ENCODE measurements around the gene MYRFL. TPM values are rescaled to one million over a fixed set of nuclear protein-coding genes. Genes with fewer than 3 reads are reported as not detected.

Gene MYRFL
- polyA plus RNA-seq, 1 donor from 2014 or later, result not detected

GRCh38 chr12:70002912-70003255 is 177.9 kb downstream of the MYRFL start:
- no peaks in the 10 kb centered on the region for H4K20me1 ChIP-seq (ENCODE audit: insufficient read depth)
- H3F3A ChIP-seq (ENCODE audit: insufficient read depth, low read length, poor library complexity, severe bottlenecking), result no peaks in the 10 kb centered on the region
- H2AFZ ChIP-seq (ENCODE audit: low read depth, low read length), result no peak overlapping the region
- no peaks in the 10 kb centered on the region for H3K9me2 ChIP-seq (ENCODE audit: insufficient read depth, low read length)
- no peak overlapping the region for H3K4me2 ChIP-seq (ENCODE audit: low read length)
- no peaks in the 10 kb centered on the region for H3K79me2 ChIP-seq (replicated peaks; ENCODE audit: insufficient read depth, low read length)
- no peaks in the 10 kb centered on the region for H3K36me3 ChIP-seq (ENCODE audit: insufficient read depth, low read length)
- no peak overlapping the region for H3K27ac ChIP-seq (ENCODE audit: low read length)
- H3K4me3 ChIP-seq (ENCODE audit: low read length), result no peak overlapping the region
- H3K9me3 ChIP-seq (ENCODE audit: low read length), result no peaks in the 10 kb centered on the region
- no peak overlapping the region for H3K9ac ChIP-seq (ENCODE audit: low read length)
- no peak for TF ChIP-seq EP300 (conservative IDR thresholded peaks at IDR 0.05; ENCODE audit: poor library complexity, severe bottlenecking)
- no peak for TF ChIP-seq EZH2 (IDR thresholded peaks at IDR 0.05; ENCODE audit: borderline replicate concordance, insufficient read depth, low read length, poor library complexity, severe bottlenecking)
- TF ChIP-seq CTCF (IDR thresholded peaks at IDR 0.05; ENCODE audit: poor library complexity, severe bottlenecking), result no peak
- no peak for TF ChIP-seq MXI1 (conservative IDR thresholded peaks at IDR 0.05; ENCODE audit: poor library complexity, severe bottlenecking)
- no peak for TF ChIP-seq SMC3 (conservative IDR thresholded peaks at IDR 0.05; ENCODE audit: poor library complexity)
- no peak for TF ChIP-seq POLR2AphosphoS5 (IDR thresholded peaks at IDR 0.05)
- TF ChIP-seq TAF1 (IDR thresholded peaks at IDR 0.05; ENCODE audit: low read depth), result no peak
- TF ChIP-seq REST (IDR thresholded peaks at IDR 0.05; ENCODE audit: borderline replicate concordance), result no peak
- no peak for TF ChIP-seq RAD21 (conservative IDR thresholded peaks at IDR 0.05)
- no peaks in the 10 kb centered on the region for H3K27me3 ChIP-seq (ENCODE audit: insufficient read depth, low read depth, low read length)

GRCh38 chr12:70005864-70006618 is 181.0 kb downstream of the MYRFL start:
- Histone ChIP-seq H3K36me3 (ENCODE audit: insufficient read depth, low read length) (no peaks in the 10 kb centered on the region), H2AFZ (ENCODE audit: low read depth, low read length) (no peak overlapping the region), H3F3A (ENCODE audit: insufficient read depth, low read length, poor library complexity, severe bottlenecking) (no peaks in the 10 kb centered on the region), H4K20me1 (ENCODE audit: insufficient read depth) (no peaks in the 10 kb centered on the region), H3K4me3 (ENCODE audit: low read length) (no peak overlapping the region), H3K9ac (ENCODE audit: low read length) (no peak overlapping the region), H3K4me2 (ENCODE audit: low read length) (no peak overlapping the region), H3K9me3 (ENCODE audit: low read length) (no peaks in the 10 kb centered on the region), H3K79me2 (replicated peaks; ENCODE audit: insufficient read depth, low read length) (no peaks in the 10 kb centered on the region), H3K27ac (ENCODE audit: low read length) (no peak overlapping the region), H3K9me2 (ENCODE audit: insufficient read depth, low read length) (no peaks in the 10 kb centered on the region), H3K27me3 (ENCODE audit: insufficient read depth, low read depth, low read length) (no peaks in the 10 kb centered on the region)
- TF ChIP-seq MXI1 (conservative IDR thresholded peaks at IDR 0.05; ENCODE audit: poor library complexity, severe bottlenecking) (no peak), TAF1 (IDR thresholded peaks at IDR 0.05; ENCODE audit: low read depth) (no peak), SMC3 (conservative IDR thresholded peaks at IDR 0.05; ENCODE audit: poor library complexity) (no peak), RAD21 (conservative IDR thresholded peaks at IDR 0.05) (no peak), EP300 (conservative IDR thresholded peaks at IDR 0.05; ENCODE audit: poor library complexity, severe bottlenecking) (no peak)
